ENCODE data around the gene ACE. TPM values are rescaled to one million over a fixed set of nuclear protein-coding genes. Genes with fewer than 3 reads are reported as not detected.

ACE gene
- total RNA-seq, 1 donor from 2014 or later: 9.6 TPM

- H3K27ac ChIP-seq: no peak overlapping the region
- intact Hi-C loops (cut with DNase I): no loop called here
- no peaks in the 10 kb centered on the region for H3K27me3 ChIP-seq
- TF ChIP-seq POLR2AphosphoS5 (IDR thresholded peaks at IDR 0.05; ENCODE audit: insufficient read depth in 1 of 2, low read depth in 1 of 2) (no peak), POLR2A (IDR thresholded peaks at IDR 0.05) (no peak)
- TF ChIP-seq, protein P1, sequence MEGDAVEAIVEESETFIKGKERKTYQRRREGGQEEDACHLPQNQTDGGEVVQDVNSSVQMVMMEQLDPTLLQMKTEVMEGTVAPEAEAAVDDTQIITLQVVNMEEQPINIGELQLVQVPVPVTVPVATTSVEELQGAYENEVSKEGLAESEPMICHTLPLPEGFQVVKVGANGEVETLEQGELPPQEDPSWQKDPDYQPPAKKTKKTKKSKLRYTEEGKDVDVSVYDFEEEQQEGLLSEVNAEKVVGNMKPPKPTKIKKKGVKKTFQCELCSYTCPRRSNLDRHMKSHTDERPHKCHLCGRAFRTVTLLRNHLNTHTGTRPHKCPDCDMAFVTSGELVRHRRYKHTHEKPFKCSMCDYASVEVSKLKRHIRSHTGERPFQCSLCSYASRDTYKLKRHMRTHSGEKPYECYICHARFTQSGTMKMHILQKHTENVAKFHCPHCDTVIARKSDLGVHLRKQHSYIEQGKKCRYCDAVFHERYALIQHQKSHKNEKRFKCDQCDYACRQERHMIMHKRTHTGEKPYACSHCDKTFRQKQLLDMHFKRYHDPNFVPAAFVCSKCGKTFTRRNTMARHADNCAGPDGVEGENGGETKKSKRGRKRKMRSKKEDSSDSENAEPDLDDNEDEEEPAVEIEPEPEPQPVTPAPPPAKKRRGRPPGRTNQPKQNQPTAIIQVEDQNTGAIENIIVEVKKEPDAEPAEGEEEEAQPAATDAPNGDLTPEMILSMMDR (IDR thresholded peaks at IDR 0.05): no peak
- no peaks in the 10 kb centered on the region for H3K36me3 ChIP-seq
- H3K4me3 ChIP-seq: no peak overlapping the region
- no peaks in the 10 kb centered on the region for H3K4me1 ChIP-seq
- H3K9me3 ChIP-seq: no peaks in the 10 kb centered on the region
- DNase-seq (ENCODE audit: extremely low spot score in 2 of 2): no peak
Measured at GRCh38 chr17:63493411-63493810, 16.6 kb downstream of the ACE start.

- no peaks in the 10 kb centered on the region for H3K27me3 ChIP-seq
- intact Hi-C loops (cut with DNase I): no loop called here
- DNase-seq (ENCODE audit: extremely low spot score in 2 of 2): no peak
- no peak overlapping the region for H3K4me3 ChIP-seq
- no peaks in the 10 kb centered on the region for H3K36me3 ChIP-seq
- H3K9me3 ChIP-seq: no peaks in the 10 kb centered on the region
- TF ChIP-seq POLR2A (IDR thresholded peaks at IDR 0.05): no peak
- no peak for TF ChIP-seq POLR2AphosphoS5 (IDR thresholded peaks at IDR 0.05; ENCODE audit: insufficient read depth in 1 of 2, low read depth in 1 of 2)
- TF ChIP-seq, protein P1 (IDR thresholded peaks at IDR 0.05): no peak
- H3K4me1 ChIP-seq: no peaks in the 10 kb centered on the region
- no peak overlapping the region for H3K27ac ChIP-seq
Measured at GRCh38 chr17:63494300-63494928, 17.6 kb downstream of the ACE start.

DNA sequence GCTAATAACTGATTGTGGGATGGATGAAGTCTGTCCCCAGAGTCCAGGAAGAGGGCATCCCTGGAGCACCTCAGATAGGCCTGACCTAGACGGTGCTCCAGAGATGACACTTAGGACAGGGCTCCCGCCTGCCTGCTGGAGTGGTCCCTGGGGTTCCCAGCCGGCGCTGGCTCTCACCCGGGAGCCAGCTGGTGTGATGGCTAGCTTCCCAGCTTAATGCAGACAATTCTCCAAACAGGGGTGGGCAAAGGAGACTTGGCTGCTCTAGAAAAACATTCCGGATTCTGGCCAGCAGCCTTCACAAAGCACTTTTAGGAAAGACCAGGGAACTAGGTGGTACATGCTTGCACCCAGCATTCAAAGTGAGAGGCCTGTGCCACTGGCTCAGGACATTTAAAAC, 18.6 kb downstream of the ACE start:
- intact Hi-C loops (cut with DNase I): no loop called here
- H3K4me1 ChIP-seq: no peaks in the 10 kb centered on the region
- TF ChIP-seq POLR2A (IDR thresholded peaks at IDR 0.05) (no peak), POLR2AphosphoS5 (IDR thresholded peaks at IDR 0.05; ENCODE audit: insufficient read depth in 1 of 2, low read depth in 1 of 2) (no peak)
- TF ChIP-seq, protein P1 (IDR thresholded peaks at IDR 0.05): no peak
- H3K27me3 ChIP-seq: no peaks in the 10 kb centered on the region
- no peak overlapping the region for H3K4me3 ChIP-seq
- H3K9me3 ChIP-seq: no peaks in the 10 kb centered on the region
- no peaks in the 10 kb centered on the region for H3K36me3 ChIP-seq
- no peak for DNase-seq (ENCODE audit: extremely low spot score in 2 of 2)
- no peak overlapping the region for H3K27ac ChIP-seq

GRCh38 chr17:63496177-63496576, 19.3 kb downstream of the ACE start:
- DNase-seq (ENCODE audit: extremely low spot score in 2 of 2): no peak
- Histone ChIP-seq H3K27me3 (no peaks in the 10 kb centered on the region), H3K36me3 (no peaks in the 10 kb centered on the region), H3K4me1 (no peaks in the 10 kb centered on the region), H3K9me3 (no peaks in the 10 kb centered on the region), H3K4me3 (no peak overlapping the region), H3K27ac (no peak overlapping the region)
- intact Hi-C loops (cut with DNase I): no loop called here
- TF ChIP-seq POLR2A (IDR thresholded peaks at IDR 0.05) (no peak), POLR2AphosphoS5 (IDR thresholded peaks at IDR 0.05; ENCODE audit: insufficient read depth in 1 of 2, low read depth in 1 of 2) (no peak)
- TF ChIP-seq, protein P1 (IDR thresholded peaks at IDR 0.05): no peak

DNA sequence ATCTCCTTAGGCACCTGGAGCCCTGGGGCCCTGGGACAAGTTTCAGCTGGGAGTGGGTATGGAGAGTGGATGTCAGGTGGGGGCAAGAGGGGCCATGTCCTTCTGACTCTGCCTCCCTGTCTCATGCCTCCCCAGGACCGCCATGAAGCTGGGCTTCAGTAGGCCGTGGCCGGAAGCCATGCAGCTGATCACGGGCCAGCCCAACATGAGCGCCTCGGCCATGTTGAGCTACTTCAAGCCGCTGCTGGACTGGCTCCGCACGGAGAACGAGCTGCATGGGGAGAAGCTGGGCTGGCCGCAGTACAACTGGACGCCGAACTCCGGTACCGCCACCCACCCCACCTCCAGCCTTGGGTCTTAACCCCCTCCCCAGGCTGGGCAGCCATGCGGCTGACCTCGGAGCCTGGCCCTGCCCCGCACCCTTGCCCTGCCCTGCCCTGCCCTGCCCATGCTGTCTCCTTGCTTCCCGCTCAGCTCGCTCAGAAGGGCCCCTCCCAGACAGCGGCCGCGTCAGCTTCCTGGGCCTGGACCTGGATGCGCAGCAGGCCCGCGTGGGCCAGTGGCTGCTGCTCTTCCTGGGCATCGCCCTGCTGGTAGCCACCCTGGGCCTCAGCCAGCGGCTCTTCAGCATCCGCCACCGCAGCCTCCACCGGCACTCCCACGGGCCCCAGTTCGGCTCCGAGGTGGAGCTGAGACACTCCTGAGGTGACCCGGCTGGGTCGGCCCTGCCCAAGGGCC, 20.0 kb downstream of the ACE start:
- no peak overlapping the region for H3K4me3 ChIP-seq
- no peak overlapping the region for H3K27ac ChIP-seq
- H3K36me3 ChIP-seq: no peaks in the 10 kb centered on the region
- H3K9me3 ChIP-seq: no peaks in the 10 kb centered on the region
- intact Hi-C loops (cut with DNase I): no loop called here
- H3K4me1 ChIP-seq: no peaks in the 10 kb centered on the region
- TF ChIP-seq POLR2A (IDR thresholded peaks at IDR 0.05): no peak
- TF ChIP-seq, protein P1 (IDR thresholded peaks at IDR 0.05): no peak
- no peak for TF ChIP-seq POLR2AphosphoS5 (IDR thresholded peaks at IDR 0.05; ENCODE audit: insufficient read depth in 1 of 2, low read depth in 1 of 2)
- H3K27me3 ChIP-seq: no peaks in the 10 kb centered on the region
- DNase-seq (ENCODE audit: extremely low spot score in 2 of 2): no peak
